HepG2 (cell line): Measurements from ENCODE around the gene PRPF38B.

Source experiments
- FOSL2 ChIP-seq: sonication (generic); formaldehyde crosslinking; IDR thresholded peaks from 2 replicates; pipeline ENCODE4 v1.4.0; 2020; ENCODE audit warnings: missing genetic modification reagents
- GTF2F1 ChIP-seq: fragments of 150-350 bp; IDR thresholded peaks from 2 replicates; pipeline ENCODE4 v1.6.1; 2014; ENCODE audit warnings: low read length
- HMGXB4 ChIP-seq, 2 experiments: sonication (generic) in 1 of 2; formaldehyde crosslinking in 1 of 2; IDR thresholded peaks; 2 replicates each; pipeline versions ENCODE4 v1.4.0 to v1.6.1; 2018 to 2020; ENCODE audit warnings: missing genetic modification reagents in 2 of 2, borderline replicate concordance in 1 of 2, low read depth in 1 of 2, mild to moderate bottlenecking in 1 of 2, missing biosample characterization in 1 of 2
- MIXL1 ChIP-seq: IDR thresholded peaks from 2 replicates; pipeline ENCODE4 v1.6.1; 2016
- NCOA1 ChIP-seq: sonication (generic); formaldehyde crosslinking; IDR thresholded peaks from 2 replicates; pipeline ENCODE4 v1.9.0; 2021; ENCODE audit warnings: missing genetic modification reagents
- NFATC3 ChIP-seq: sonication (generic); formaldehyde crosslinking; IDR thresholded peaks from 2 replicates; pipeline ENCODE4 v1.5.1; 2020; ENCODE audit warnings: mild to moderate bottlenecking, missing genetic modification reagents
- REST ChIP-seq, 2 experiments: IDR thresholded peaks; 2 replicates each; pipeline ENCODE4 v1.6.1; 2011 to 2012; ENCODE audit warnings: low read length in 2 of 2, borderline replicate concordance in 1 of 2, low read depth in 1 of 2, mild to moderate bottlenecking in 1 of 2, moderate library complexity in 1 of 2
- TCF7 ChIP-seq: sonication (generic); IDR thresholded peaks from 2 replicates; pipeline ENCODE4 v1.6.1; 2016; ENCODE audit warnings: antibody characterized with exemption, low read depth
- YY1 ChIP-seq: IDR thresholded peaks from 2 replicates; pipeline ENCODE4 v1.6.1; 2011; ENCODE audit warnings: low read length, low read depth, moderate library complexity, mild to moderate bottlenecking; ENCODE audit not compliant: insufficient read depth, insufficient replicate concordance
- ZNF264 ChIP-seq: sonication (generic); formaldehyde crosslinking; IDR thresholded peaks from 2 replicates; pipeline ENCODE4 v1.4.0; 2020; ENCODE audit warnings: missing genetic modification reagents
- ZNF430 ChIP-seq: sonication (generic); formaldehyde crosslinking; IDR thresholded peaks from 2 replicates; pipeline ENCODE4 v1.9.0; 2021; ENCODE audit warnings: mild to moderate bottlenecking, missing genetic modification reagents
- ZNF772 ChIP-seq: sonication (generic); formaldehyde crosslinking; IDR thresholded peaks from 2 replicates; pipeline ENCODE4 v1.5.0; 2020; ENCODE audit warnings: mild to moderate bottlenecking, missing genetic modification reagents
- TF ChIP-seq, protein P1 (sequence below): fragments of 450-650 bp; IDR thresholded peaks from 2 replicates; pipeline ENCODE4 v1.6.1; 2017; ENCODE audit warnings: mild to moderate bottlenecking

DNA sequence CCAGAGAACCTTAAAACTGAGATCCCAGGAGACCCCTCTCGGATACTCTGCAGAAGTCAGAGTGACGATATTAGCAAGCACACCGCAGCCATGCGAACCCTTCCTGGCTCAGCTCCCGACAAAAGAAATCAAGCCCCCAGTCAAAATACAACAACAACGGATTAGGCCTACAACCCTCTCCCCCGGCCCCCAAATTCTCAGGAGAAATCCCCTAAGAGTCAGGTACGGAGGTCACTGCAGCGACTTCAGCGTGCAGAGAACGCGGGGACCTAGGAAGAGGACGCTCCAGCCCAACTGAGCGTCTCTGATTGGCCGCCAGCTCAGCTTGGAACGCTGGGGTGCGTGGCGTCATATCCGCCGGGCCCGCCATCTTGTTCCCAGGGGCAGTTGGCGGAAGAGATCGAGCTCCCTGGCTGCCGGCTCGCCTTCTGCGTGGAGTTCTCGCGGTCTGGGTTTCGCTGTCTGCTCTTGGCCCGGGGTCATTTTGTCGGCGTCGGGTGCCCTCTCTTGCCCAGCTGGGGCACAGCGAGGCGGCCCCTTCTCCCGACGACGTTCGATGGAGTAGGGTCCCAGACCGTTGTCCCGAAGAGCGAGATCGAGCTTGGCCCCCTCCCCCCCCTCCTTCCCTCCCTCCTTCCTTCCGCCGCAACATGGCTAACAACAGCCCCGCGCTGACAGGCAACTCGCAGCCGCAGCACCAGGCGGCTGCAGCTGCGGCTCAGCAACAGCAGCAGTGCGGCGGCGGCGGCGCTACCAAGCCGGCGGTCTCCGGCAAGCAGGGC, at the start of gene PRPF38B:
- TF ChIP-seq FOSL2 (CRISPR knock-in tag) = peak; percentile 62
- TF ChIP-seq ZNF264 = peak; percentile 41; the same call in 1 of the 2 replicates
- peak; percentile 96 for TF ChIP-seq YY1
- no peak; the same call in 1 of the 2 replicates for TF ChIP-seq ZNF772 (CRISPR knock-in tag)
- no peak for TF ChIP-seq NFATC3
- 0 out of 2 replicates have a peak, but pooled peaks have one; percentile 56 for TF ChIP-seq ZNF430 (CRISPR knock-in tag)
- TF ChIP-seq HMGXB4 (CRISPR knock-in tag; IDR thresholded peaks at IDR 0.05; ENCODE audit: borderline replicate concordance in 1 of 2, low read depth in 1 of 2) = peak; percentile 18 to 90; a peak in 3 of 4 replicates
- no peak for TF ChIP-seq REST (IDR thresholded peaks at IDR 0.05; ENCODE audit: borderline replicate concordance in 1 of 2, low read depth in 1 of 2, low read length in 2 of 2)
- TF ChIP-seq NCOA1 (CRISPR knock-in tag) = no peak
- no peak for TF ChIP-seq TCF7
- no peak for TF ChIP-seq MIXL1 (CRISPR knock-in tag)
- TF ChIP-seq, protein P1, sequence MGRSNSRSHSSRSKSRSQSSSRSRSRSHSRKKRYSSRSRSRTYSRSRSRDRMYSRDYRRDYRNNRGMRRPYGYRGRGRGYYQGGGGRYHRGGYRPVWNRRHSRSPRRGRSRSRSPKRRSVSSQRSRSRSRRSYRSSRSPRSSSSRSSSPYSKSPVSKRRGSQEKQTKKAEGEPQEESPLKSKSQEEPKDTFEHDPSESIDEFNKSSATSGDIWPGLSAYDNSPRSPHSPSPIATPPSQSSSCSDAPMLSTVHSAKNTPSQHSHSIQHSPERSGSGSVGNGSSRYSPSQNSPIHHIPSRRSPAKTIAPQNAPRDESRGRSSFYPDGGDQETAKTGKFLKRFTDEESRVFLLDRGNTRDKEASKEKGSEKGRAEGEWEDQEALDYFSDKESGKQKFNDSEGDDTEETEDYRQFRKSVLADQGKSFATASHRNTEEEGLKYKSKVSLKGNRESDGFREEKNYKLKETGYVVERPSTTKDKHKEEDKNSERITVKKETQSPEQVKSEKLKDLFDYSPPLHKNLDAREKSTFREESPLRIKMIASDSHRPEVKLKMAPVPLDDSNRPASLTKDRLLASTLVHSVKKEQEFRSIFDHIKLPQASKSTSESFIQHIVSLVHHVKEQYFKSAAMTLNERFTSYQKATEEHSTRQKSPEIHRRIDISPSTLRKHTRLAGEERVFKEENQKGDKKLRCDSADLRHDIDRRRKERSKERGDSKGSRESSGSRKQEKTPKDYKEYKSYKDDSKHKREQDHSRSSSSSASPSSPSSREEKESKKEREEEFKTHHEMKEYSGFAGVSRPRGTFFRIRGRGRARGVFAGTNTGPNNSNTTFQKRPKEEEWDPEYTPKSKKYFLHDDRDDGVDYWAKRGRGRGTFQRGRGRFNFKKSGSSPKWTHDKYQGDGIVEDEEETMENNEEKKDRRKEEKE = no peak
- no peak for TF ChIP-seq GTF2F1
